GM19240 (cell line): ENCODE results near the gene POLR2B.
"Not testable (repeated sequence)": the region's sequence is repeated elsewhere in the genome, so short reads cannot be mapped to it uniquely, and the experiment has no call there.

Experiments used
- DNase-seq: peaks from one replicate; pipeline ENCODE4 v3.0.0; 2011; ENCODE audit warnings: low spot score; ENCODE audit not compliant: insufficient read length

POLR2B gene

DNA sequence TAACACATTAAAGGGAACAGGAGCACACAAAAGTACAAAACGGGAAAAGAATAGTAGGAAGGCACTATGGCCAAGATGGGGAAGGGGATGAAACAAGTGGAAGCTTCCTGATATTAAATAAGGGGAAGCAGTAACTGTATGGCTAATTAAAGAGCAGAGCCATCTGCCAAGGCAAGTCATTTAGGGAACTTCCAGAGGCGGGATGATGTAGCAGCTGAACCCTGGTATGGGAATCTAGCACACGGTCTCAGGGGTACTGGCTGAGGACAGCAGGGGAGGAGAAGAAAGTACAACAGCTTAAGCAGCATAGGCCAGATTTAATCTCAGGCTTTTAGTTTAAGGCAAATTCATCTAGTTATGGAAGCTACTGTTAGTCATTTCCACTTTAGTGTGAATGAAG is 72.4 kb downstream of the POLR2B start:
- DNase-seq: no peak

DNA sequence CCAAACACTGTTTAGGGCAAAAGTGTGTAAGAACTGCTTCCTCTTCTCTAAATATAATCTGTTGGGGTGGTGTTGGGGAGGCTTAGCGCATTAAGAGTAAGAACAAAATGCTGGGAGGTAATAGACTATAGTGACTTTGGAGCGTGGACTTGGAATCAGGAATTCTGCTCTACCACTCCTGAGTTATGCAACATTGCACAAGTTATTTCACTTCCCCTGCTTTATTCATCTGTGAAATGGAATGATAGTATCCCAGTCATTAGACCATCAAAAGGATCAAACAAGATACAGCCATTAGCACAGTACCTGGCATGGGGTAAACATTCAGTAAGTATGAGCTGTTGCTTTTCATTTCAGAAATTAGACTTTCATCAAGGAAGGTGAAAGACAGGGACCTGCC is 72.8 kb downstream of the POLR2B start:
- no peak for DNase-seq

DNA sequence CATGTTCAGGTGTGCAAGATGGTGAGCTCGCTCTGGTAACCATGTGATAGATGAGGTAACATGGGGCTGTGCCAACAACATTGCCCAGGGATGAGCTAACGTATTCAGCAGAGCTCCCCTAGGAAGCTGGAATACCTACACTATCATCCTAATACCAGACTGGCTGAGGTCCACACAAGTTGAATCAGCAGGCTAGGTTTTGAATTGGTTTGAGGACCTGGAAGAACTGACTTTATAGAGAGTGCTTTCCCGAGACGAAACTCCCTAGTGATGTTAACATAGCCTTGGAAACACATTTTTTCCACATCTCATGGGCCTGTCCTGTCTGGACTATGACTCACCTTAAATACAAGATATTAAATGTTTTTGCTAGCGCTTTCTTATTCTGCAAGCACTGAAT is 74.8 kb downstream of the POLR2B start:
- DNase-seq: no peak

DNA sequence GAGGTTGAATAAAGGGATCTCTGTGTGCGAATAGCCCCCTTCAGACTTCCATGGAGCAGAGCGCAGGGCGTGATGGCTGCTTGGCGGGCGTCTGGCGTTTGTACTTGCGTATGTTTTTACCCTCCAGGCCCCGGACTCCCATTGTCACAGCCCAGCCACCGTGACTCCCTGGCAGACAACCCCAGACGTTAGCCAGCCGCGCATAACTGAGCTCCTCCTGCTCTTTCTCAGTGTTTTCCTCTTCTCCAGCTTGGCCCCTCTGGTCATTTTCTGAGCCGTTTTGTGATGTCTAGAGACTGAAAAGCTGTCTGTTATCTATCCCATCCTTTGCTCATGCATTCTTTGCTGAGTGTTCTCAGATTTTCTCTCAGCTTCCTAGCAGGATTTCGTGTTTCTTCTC is 77.2 kb downstream of the POLR2B start:
- no peak for DNase-seq

DNA sequence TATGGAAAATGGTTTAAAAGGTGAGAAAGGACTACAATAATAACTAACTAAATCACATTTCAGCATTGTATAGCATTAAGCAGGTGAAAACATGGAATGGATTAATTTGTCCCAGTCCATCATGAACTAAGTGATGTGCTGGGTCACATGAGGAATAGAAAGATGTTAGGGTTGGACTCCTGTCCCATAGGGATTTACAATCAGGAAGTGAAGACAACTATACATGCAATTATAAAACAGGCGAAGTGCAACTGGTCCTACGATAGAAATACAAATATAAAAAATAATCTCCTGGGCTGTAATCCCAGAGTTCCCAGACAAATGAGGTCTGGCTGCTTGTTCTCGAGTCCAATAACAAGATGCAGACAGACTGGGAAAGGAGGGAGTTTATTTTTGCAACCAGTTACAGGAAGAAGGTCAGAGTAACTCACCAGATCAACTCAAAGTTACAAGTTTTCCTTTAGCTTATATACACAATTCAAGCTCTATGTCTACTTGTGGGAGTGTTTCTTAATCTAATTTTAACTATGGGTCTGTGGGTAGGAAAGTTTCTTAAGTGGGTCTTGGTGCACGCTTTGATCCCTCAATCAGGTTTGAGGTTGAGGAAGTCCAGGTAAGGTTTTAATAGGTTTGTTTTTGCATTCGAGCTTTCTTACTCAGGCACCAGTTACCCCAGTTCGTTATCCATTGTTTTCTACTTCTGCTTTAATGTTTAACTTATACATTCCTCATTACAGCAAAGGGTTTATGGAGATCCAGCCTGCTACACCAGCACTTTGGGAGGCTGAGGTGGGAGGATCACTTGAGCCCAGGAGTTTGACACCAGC is 81.4 kb downstream of the POLR2B start:
- DNase-seq: no peak

DNA sequence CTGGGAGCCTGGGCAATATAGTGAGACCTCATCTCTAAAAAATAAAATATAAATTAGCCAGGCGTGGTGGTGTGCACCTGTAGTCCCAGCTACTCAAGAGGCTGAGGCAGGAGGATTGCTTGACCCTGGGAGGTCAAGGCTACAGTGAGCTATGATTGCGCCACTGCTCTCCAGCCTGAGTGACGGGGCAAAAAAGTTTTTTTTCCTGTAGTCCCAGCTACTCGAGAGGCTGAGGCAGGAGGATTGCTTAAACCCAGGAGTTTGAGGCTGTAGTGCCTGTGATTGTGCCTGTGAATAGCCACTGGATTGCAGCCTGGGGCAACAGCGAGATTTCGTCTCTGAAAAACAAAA is 82.0 kb downstream of the POLR2B start:
- DNase-seq: not testable (repeated sequence)

DNA sequence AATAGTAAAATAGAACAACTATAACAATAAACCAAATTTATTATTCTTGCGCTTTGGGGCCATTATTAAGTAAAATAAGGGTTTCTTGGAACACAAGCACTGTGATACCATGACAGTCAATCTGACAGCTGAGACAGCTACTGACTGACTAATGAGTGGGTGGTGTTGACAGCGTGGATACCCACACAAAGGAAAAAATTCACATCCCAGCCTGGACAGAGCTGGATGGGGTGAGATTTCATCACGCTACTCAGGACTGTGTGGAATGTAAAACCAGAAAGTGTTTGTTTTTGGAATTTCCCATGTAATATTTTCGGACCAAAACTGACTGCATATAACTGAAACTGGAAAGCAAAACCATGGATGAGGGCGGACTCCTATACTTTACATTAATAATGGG is 82.7 kb downstream of the POLR2B start:
- no peak for DNase-seq

DNA sequence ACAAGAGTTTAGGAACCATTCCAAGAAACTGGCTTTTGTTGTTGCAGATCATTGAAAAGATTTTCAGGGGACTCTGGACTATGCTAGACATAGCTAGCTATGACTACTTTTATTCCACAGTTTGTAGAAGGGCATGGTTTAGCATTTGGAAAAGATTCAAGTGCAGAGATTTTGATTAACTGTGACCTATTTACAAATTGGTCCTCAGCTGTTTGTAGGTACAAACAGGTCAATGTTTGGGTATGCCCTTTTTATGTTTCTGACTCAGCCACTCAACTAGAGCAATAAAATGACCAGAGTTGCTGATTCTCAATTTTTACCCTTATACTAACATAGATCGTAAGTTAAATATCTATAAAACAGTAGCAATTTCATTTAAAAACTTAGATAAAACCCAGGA is 84.8 kb downstream of the POLR2B start:
- DNase-seq: no peak

DNA sequence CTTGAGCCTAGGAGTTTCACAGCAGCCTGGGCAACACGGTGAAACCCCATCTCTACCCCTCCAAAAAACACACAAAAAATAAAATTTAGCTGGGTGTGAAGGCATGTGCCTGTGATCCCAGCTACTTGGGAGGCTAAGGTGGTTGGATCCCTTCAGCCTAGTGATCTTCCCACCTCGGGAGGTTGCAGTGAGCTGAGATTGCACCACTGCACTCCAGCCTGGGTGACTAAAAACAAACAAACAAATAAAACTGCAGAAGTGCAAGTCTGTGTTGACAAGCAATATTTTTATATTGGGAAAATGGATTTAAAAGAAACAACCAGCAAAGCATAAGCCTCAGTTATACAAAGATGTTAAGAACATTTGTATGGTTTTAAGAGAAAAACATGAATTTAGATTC is 85.4 kb downstream of the POLR2B start:
- DNase-seq: no peak

DNA sequence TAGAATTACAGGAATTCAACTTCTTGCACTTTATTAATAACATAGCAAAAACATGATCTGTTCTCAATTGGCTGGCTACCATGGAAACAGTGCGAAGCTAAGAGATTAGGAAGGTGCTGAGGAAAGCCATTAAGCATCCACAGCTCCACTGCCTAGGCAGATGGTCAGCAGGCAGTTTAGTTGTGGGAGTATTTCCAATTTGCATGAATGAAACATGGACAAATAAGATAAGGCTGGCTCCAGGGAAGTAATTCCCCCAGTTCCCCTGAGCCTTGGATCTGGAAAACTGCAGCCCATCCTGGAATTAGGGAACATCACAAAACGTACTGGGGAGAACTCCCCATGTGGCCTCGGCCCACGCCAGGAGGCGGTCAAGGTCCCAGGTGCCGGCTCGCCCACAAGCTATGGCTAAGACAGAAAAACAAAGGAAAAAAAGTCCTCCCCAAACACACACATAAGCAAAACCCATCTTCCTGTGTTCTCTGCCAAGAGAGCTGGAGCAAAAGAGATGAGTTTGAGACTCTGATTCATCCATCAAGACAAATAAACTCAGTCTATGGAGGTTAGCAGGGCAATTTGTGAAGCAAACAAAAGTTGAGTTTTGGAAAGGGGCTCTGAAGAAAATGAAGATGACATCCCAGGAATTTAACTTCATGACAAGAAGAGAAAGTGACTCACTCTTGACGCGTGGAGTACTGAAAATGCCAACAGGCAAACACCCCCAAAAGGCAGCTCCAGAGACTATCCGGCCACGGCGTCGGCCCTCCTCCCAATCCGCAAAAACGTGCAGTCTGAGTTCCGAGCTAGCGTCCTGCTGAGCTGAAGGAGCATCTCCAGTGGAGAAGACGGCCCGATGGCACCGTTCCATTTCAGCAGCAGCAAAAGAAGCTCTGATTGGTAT is 86.4 kb downstream of the POLR2B start:
- DNase-seq: no peak

DNA sequence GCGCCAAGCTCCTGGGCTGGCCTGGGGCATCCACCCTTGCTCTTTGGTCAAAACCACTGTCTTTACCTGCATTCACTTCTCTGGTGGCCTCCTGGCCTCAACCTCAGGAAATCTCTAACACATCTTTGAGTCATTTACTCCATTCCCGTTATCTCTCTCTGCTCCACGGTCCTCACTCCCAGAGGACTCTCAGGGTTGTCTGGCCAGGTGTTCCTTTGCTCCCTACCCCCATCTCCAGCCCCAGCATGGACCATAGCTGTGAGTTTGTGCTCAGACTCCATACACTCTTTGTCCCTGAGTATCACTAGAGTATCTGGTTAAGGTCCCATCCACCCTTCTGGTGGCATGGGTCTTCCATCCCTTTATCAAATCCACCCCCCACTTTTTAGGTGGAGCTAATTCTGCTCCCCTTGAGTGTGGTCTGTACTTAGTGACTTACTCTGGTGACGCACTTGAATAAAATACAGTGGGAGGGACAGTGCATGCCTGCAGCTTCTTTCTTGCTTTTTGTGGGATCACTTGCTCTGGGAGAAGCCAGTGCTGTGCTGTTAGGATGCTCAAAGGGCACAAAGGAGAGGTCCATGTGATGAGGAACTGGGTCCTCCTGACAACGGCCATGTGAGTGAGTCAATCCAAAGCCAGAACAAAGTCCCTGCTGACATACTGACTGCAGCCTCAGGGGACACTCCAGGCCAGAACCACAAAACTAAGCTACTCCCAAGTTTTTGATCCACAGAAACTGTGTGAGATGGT is 87.2 kb downstream of the POLR2B start:
- no peak for DNase-seq

DNA sequence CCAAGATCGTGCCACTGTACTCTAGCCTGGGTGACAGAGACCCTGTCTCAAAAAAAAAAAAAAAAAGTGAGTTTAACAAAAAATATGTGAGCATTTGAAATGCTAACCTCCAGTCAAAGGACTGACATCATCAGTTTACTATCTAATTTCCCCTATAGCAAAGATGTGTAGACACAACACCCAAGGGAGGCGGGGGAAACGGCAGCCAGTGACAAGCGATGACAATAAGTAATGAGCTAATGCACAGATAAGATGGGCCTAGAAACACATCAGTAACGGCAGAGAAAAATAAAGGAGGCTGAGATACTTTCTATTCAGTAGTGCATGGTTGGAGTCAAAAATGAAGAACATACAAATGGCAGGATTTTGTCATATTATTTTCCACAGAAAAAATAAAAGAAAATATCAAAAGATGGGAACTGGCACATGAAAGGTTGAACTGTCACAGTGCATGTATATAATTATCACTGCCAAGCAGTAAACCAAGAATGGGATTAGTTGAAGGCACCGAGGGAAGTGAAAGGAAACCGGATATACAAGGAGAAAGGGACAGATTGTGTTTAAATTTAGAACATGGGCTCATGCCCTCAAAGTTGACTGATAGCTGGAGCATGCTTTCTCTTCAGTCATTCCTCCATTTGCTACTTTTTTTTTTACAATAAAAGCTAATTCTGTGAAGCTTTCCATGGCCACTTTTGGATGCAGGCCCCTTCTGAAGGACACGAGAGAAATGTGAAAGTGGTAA is 89.7 kb downstream of the POLR2B start:
- no peak for DNase-seq

DNA sequence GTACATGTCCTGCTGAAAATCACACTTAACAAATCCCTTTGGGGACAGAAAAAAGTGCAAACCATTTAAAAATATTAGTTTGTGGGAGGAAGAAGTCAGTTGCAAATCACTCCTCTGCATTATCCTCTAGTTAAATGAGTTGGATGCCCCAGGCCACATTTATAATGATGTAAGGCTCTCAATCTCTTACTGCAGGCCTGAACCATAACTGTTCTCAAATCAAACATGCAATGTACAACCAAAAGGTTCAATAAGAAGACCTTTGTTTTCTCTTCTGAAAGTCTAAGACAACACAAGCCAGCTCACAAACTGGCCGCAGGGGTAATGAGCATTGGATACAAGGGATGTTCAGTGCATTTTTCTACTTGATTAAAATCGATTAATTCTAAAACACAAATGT is 91.8 kb downstream of the POLR2B start:
- DNase-seq: no peak

DNA sequence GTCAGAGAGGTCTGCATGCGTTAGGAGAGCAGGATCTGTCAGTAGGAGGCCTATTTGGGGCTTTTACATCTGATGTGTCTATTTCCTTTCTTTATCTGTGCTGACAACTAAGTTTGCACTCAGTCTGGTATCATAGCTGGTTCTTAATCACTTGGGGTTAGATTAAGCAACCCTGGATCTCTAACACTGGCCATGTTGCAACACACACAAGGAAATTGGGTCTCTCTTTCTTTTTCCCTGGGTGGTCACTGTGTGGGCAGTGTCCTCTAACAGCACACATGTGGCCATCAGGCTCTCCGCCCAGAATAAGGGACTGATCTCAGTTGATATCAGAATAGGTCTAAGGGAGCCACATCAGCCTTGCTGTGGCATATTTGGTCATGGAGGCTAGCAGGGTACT is 92.6 kb downstream of the POLR2B start:
- DNase-seq: no peak

DNA sequence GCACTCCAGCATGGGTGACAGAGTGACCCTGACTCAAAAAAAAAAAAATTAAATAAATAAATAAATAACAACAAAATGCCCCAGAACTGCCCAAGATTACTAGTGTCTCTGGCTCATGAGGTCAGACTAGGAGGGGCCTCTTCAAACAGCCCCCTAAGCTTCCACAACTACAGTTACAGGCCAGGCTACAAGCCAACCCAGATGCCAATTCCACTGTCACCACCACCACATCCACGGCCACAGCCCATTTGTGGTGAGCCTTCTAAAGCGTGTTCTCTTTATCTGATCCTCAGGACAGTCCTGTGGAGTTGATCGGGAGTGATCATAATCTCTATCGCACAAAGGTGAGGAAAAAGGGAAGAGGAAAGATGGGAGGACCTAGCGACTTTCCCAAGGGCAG is 94.9 kb downstream of the POLR2B start:
- no peak for DNase-seq

DNA sequence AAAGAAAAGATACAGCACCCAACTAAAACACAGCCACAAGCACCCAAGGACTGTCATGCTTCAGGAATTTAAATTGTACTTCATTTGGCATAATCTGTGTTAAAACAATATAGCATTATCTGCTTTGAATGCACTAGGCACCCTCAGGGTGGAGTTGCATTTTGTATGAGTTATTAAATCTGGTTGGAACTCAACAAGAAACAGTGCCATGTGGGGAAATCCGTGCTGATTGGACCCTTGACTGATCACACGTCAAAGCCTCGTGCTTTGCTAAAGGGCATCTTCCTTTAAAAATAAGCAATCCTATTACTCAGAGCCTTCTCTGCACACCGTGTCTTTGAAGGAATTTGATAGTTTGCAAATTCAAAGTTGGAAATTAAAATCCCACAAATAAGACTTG is 96.0 kb downstream of the POLR2B start:
- no peak for DNase-seq

DNA sequence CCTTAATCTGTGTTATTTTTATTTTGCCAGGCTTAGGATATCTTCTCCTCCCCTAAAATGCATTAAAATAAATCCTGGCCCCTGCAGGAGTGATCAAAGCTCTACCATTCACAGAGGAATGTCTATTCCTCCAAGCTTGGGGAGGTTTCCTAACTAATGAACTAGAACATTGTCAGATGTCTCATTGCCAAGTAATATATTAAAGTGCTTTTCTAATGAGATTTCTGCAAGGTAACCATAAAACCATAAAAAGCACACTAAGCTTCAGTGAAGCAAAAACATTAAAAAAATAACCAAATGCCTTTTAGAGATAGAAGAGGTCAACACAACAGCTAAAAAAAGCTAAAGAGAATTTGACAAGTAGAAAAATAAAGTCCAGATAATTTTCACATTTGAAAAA is 96.7 kb downstream of the POLR2B start:
- no peak for DNase-seq

DNA sequence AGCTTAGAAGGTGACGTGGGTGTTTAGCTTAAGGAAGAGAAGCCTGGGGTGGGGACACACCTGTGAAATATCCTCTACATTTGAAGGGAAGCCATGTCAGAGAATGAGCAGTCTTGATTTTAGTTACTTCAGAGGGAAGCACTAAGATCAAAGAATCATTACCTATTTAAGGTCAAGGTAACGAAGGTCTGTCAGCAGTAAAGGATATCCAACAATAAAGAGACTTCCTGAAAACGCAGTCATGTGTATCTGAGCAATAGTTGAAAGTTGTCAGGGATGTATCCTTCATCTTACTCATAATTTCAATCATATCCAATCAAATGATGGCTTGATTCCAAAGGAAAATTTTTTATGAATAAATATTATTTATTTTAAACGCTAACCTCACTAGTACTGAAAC is 98.0 kb downstream of the POLR2B start:
- no peak for DNase-seq

DNA sequence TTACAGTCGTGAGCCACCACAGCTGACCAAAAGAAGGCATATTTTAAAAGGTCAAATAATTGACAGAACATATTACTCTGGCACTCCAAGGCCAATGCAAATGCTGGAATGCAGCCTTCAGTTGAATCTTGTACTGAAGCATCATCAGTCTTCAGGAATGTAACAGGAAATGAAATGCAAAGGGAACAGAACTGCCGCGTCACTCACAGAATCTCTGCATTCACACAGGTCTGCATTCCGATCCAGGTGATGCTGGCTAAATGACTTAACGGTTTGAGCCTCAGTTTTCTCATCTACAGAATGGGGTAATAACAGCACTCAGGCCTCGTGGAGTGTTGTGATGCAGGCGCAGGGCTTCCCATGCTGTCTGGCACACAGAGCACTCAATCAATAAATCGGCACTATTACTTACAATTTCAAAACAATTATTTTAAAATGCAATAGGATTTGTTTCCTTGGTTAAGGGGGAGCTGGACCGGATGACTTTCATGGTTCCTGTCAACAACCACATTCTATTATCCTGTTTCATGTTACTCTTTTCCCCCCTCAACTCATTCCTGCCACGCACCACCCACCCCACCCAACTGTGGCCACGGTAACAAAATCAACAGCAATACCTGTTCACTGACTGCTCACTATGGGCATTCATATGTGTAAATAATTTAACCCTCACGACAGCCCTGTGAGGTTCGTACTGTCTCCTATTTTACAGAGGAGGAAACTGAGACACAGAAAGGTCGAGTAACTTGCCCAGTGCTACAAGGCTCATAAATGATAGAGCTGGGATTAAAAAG is 99.1 kb downstream of the POLR2B start:
- no peak for DNase-seq

DNA sequence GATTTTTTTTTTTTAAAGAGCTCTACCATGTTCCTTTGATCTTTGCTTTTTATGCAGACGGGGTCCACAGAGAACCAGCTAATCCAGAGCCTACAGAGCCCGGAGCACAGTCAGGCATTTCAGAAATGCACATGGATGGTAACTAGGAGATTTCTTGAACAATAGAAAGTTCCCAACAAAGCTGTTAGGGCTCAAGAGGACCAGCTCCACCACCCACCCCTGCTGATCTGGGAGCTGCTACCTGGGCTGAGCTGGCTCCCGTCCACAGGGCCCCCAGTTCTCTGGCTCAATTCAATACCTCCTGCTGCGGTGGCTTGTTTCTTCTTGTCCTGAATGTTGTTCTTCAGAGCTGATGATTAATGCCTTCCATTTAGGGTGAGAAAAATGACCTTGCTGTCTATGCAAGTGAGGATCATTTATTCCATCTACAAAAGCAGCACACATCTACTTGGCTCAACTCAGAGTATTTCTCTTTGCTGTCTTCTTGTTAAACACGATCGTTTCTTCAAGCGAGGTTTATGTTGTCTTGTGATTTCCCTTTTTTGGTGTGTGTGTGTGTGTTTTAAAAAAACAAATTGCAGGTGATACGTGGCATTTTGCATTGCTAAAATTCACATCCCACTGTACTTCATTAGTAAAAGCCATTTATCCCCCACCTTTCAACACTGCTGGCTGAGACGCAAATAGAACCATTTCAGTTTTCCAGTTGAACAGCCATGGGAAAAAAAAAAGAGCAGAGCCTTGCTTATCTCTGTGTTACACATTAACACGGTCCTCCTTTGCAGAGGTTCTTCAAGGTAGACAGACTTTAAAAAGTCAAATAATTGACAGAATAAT is 100.2 kb downstream of the POLR2B start:
- DNase-seq: no peak
